H1 (cell line): ENCODE results near the gene PPP2R2D. TPM values are rescaled to one million over a fixed set of nuclear protein-coding genes. Genes with fewer than 3 reads are reported as not detected.

Source experiments
- RFX5 ChIP-seq: IDR thresholded peaks from 2 replicates; pipeline ENCODE4 v1.6.1; 2011; ENCODE audit warnings: low read depth, low read length, improper control_type of control experiment, borderline replicate concordance
- ZNF274 ChIP-seq: IDR thresholded peaks from 2 replicates; pipeline ENCODE4 v1.7.0; 2012; ENCODE audit warnings: low read length, borderline replicate concordance; ENCODE audit errors: extremely low read depth
- polyA plus RNA-seq, 7 experiments: library from polyadenylated mRNA; depleted of rRNA in 3 of 7; stranded (reverse) in 5 of 7; unstranded in 2 of 7; fragments of >200 nt in 5 of 7; fragments of 200-250 nt in 2 of 7; gene quantifications; 1 replicate in 5 of 7; 2 replicates in 1 of 7; 4 replicates in 1 of 7; pipeline versions ENCODE4 v1.2.1 to v1.2.3, GENCODE V29; 2011 to 2013; ENCODE audit warnings: missing spikeins in 2 of 7, mixed read lengths in 2 of 7
- total RNA-seq: library from RNA; stranded (reverse); fragmentation: NEBNext Ultra II Directional; extraction: Animal tissue kit (Norgen Biotek cat#: 25700); gene quantifications from 2 replicates; pipeline ENCODE4 v1.2.1, GENCODE V29; 2021

The PPP2R2D gene
- total and polyA plus RNA-seq, 2 of the 8 experiments (the other 6 are each of a cell fraction or from before 2014, with no cell fraction given): 25.4 to 32.8 TPM

DNA sequence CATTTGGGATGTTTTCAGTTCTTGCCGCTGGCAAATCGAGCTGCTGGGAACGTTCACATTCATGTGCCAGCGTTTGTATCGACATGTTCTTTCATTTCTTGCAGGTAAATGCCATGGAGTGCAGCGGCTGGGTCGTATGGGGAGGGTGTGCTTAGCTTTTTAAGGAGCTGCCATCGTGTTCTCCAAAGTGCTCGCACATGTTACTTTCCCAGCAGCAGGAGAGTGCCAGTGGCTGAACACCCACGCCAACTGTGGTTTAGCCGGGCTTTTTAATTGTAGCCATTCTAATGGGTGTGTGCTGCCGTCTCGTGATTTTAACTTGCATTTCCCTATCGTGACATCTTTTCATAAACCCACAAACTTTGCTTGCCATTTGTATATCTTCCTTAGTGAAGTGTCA is 92.5 kb downstream of the PPP2R2D start (continued):
- TF ChIP-seq RFX5 (no peak), ZNF274 (no peak)
- TF ChIP-seq, all 59 proteins: peak for 0
